GF-D8 (cell line): ENCODE results near the gene CYTH1.
"Not testable (repeated sequence)": the region's sequence is repeated elsewhere in the genome, so short reads cannot be mapped to it uniquely, and the experiment has no call there.

ENCODE experiments used
- DNase-seq: peaks from one replicate; lab custom pipeline; 2025; lab: John Stamatoyannopoulos, UW

CYTH1 gene

DNA sequence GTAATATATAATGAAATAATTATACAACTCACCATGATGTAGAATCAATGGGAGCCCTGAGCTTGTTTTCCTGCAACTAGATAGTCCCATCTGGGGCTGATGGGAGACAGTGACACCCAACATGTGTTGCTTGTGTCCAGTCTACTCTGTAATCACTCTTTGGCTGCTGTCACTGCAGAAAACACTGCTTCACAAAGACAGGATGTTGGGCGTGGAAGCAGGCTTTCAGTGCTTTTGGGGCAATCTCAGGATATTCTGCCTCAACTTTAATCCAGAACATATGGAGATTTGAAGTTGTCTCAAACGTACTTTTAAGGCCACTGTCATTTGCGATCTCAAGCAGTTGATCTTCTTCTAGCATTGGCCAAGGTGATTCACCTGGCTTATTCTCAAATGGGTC, 94.9 kb downstream of the CYTH1 start:
- no peak for DNase-seq

DNA sequence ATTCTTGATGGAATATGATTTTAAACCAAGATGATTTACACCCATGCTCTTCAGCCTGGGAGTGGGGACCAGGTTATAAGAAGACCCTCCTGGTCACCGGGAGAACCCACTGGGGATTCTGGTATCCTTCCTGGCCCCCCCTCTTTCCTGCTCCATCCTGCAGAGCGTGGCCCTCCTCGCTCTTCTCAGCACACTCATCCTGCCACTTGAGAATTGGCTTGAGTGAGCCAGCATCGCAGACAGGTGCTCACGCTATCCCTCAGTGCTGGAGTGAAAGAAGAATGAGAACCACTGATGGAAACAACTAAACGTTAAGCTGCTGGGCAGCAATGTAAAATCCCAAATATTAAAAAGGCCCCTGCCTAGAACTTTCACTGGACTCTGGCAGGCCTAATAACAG, 98.0 kb downstream of the CYTH1 start:
- no peak for DNase-seq

GRCh38 chr17:78683408-78683961, 98.6 kb downstream of the CYTH1 start:
- no peak for DNase-seq

- DNase-seq, result no peak
These were observed 99.7 kb downstream of the CYTH1 start for GRCh38 chr17:78682363-78682762.

DNA sequence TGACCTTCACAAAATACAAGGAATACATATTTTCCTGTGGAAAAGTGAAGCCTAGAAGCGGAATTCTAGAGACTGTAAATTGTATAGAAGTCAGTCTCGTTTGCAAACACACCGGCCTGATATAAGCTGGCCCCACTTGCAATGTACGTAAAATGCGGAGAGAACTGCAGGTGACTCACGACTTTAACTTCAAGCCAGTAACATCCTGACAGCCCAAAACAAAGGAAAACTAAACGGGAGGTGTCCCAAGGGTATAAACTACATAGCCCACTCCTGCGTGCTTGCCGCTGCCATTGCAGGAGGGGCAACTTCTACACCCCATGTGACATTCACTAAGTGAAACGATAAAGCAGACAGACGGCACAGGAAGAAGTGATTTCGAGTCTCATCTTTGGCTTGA, 101.6 kb downstream of the CYTH1 start:
- no peak for DNase-seq

DNA sequence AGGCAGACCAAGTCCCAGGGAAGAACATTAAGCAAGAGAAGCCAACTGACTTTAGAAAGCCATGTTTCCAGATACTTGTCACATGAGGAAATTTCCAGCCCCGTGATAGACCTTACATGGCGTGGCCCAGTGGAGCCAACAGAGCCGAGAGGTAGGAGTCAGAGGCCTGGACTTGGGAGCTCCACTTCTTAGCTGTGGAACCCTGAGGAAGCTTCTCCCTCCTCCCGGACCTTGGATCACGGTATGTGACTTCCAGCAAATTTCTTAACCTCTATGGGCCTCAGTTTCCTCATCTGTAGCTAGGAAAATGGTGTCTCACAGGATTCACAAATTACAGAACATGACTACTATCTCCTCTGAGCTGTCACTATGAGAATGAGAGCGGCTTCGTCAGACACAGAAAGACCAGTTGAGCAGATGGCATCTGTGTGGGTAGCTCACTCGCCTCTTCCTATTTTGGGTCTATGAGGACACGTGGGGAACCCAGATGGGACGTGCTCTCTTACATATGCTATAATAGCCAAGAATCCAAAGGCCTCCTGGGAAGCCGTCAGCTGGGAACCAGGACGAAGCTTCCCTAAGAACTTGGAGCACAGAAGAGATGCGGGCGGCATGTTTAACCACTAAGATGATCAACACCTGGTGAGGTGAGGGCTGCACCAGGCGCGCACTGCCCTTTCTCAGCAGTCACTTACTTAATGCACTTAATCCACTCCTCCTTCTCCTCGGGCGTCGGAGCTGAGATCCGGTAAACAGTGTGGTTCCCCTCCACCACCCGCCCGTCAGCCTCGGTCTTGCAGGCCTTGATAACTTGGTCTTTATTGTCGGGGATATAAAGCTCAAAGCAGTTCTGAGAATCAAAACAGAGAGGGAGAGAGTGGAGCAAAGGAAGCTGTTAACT, 102.3 kb downstream of the CYTH1 start:
- DNase-seq, result no peak

GRCh38 chr17:78678711-78679110, 103.4 kb downstream of the CYTH1 start:
- no peak for DNase-seq

DNA sequence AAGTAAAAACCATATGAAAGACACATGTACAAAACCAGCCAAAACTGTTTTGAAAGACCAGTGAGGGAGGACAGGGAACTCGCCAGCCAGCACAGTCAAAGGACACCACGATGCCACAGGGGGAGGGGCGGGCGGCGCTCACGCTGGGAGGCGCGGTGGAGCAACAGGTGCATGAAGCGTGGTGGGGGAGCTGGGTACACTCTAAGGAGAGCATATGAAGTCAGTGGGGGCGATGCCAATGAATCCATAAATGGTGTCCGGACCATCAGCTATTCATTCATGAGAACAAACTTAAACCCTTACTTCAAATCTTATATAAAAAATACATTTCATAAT, 103.9 kb downstream of the CYTH1 start:
- no peak for DNase-seq

- DNase-seq, result no peak
These were observed 104.5 kb downstream of the CYTH1 start for GRCh38 chr17:78677303-78678221.

GRCh38 chr17:78676412-78677302, 105.4 kb downstream of the CYTH1 start:
- DNase-seq, result no peak

DNA sequence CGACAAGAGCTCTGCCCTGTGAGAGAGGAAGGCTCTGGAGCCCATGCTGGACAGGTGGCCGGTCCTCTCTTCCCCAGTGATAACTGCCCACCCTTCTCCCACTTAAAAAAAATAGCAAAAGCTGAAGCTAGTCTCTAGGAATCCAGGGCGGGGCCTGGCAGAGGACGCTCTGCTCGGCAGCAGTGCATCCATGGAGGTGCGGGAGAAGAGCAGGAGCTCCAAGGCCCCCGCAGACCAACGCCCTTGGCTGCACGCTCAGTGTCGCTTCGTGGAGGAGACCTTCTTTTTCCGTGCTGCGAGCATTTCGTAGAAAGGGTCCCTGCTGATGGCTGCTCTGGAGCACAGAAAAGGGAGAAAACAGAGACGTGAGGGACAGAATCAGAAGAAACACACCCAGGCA, 106.2 kb downstream of the CYTH1 start:
- DNase-seq, result no peak

DNA sequence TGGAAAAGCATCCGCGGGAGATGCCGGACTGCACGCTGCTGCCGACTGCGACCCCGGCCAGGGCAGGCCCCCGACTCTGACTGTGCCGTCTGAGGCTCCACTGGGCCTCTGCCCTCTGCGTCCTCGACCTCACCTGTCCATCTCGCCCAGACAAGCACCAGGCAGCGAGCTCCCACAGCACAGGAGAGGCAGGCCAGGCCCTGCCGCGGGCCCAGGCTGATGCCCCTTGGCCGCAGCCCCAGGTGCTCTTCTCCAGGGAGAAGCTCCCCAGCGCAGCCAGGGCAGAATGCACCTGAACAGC, 106.8 kb downstream of the CYTH1 start:
- DNase-seq, result no peak

DNA sequence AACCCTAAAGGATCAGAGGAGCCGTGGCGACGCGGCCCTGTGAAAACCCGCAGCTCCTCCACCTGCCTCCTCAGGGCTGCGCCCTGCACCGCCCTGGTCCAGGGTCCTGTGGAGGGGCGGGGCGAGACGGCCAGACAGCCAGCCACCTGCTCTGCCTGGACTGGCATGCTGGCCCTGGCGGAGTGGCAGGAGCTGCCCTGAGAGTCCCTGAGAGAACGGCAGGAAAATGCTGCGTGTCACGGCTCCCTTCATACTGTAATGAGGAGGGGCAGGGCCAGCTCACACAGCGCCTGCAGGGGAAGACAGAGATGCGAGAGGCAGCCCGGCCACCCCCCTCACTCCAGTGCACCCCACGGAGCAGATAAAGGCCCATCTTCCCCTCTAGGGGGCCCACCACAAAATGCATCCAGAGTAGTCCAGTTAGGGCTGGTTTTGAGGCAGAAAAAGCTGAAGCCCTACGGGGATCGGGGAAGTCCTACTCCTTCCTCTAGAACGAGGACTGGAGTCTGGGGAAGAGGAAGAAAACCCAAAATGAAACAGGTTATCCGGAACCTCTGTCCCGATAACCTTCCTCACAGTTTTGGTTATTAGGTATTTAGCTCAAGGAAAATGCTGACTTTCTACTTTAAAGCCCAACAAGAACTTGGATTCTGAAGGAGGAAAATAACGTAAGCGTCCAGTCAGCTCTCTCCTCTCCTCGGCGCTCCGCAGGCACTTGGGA, 107.3 kb downstream of the CYTH1 start:
- no peak for DNase-seq

DNA sequence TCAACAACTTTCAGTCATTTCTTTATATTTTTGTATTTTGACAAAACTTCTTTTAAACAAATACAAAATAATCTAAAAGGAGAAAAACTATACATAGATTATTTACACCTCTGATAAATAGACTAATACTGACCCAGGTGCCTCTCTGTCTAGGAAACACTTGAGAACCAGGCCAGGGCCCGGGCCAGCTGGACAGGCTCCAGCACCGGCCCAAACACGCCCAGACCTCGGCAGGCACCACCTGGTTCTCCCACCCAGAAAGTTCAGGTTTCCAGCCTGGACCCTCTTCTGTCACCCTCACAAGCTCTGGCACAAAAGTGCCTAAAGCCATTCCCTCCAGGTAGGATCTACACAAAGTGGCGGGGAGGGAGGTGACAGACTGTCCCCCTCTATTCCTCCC, 107.9 kb downstream of the CYTH1 start:
- no peak for DNase-seq

- DNase-seq, result no peak
These were observed 108.7 kb downstream of the CYTH1 start for GRCh38 chr17:78673395-78673794.

- DNase-seq, result no peak
These were observed 109.2 kb downstream of the CYTH1 start for GRCh38 chr17:78672871-78673371.

DNA sequence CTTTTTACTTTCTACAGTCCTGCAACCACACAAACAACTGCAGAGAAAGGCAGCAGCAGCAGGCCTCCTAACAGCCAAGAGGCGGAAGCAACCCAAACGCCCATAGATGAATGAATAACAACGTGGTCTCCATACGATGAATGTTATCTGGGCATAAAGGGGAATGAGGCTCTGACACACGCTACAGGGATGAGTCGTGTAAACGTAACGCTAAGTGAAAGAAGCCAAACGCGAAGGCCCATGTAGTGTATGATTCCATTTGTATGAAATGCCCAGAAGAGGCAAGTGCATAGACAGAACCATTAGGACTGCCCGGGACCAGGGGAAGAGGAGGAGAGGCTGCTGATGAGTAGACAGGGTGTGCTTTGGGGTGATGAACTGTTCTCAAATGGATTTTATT, 110.1 kb downstream of the CYTH1 start:
- no peak for DNase-seq

DNA sequence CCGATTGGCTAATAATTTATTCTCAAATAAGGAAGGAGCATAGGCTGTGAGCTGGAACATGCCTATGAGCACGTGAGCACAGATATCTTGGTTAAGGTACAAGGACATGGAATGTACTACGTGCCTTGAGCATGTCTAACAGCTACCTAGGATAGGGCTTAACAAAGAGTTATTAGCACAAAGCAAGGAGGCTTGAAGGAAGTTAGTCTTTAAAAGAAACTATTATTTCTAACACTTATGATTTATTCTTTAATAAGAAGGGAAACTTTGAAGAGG, 110.4 kb downstream of the CYTH1 start:
- not testable (repeated sequence) for DNase-seq

- no peak for DNase-seq
These were observed 111.0 kb downstream of the CYTH1 start for GRCh38 chr17:78670850-78671725.

- DNase-seq, result no peak
These were observed 112.0 kb downstream of the CYTH1 start for GRCh38 chr17:78669975-78670518.
